SK-N-SH (cell line): ENCODE measurements around the gene ZNF410. TPM values are rescaled to one million over a fixed set of nuclear protein-coding genes. Genes with fewer than 3 reads are reported as not detected.

Experiments used
- CTCF ChIA-PET: fragments of 300-600, 350-600 bp; formaldehyde crosslinking; extraction: SDS; loops from one replicate; lab custom pipeline; 2021; lab: Yijun Ruan, JAX
- POLR2A ChIA-PET: fragments of 350-600 bp; sonication (Branson Sonifier 250); formaldehyde crosslinking; extraction: SDS; loops from one replicate; lab custom pipeline; 2020; ENCODE audit warnings: antibody characterized with exemption, inconsistent platforms; lab: Yijun Ruan, JAX
- DNase-seq: peaks from one replicate; pipeline ENCODE4 v3.0.0; 2012
- H2AFZ ChIP-seq: fragments of 200-600 bp; sonication (generic); 2 replicates; pipeline ENCODE4 v1.8.1; 2016; ENCODE audit warnings: antibody characterized with exemption, mild to moderate bottlenecking, low read depth
- H3F3A ChIP-seq: fragments of 200-600 bp; sonication (generic); replicated peaks from 2 replicates; pipeline ENCODE3; 2016; ENCODE audit warnings: antibody characterized with exemption, mild to moderate bottlenecking; ENCODE audit not compliant: insufficient read depth
- H3K27ac ChIP-seq, 2 experiments: fragments of 200-500 bp in 1 of 2; fragments of 200-600 bp in 1 of 2; sonication (Bioruptor generic) in 1 of 2; sonication (generic), shearing (Covaris generic) in 1 of 2; 2 replicates each; pipeline versions ENCODE4 v1.5.1 to v1.6.1; 2014 to 2016; ENCODE audit warnings: low read depth in 2 of 2, inconsistent platforms in 1 of 2, low read length in 1 of 2, mild to moderate bottlenecking in 1 of 2, mixed read lengths in 1 of 2
- H3K27me3 ChIP-seq: fragments of 200-600 bp; sonication (generic), shearing (Covaris generic); 2 replicates; pipeline ENCODE4 v1.6.1; 2016; ENCODE audit warnings: mixed run types; ENCODE audit not compliant: insufficient read depth
- H3K36me3 ChIP-seq, 2 experiments: fragments of 200-500 bp in 1 of 2; fragments of 200-600 bp in 1 of 2; sonication (Bioruptor generic) in 1 of 2; sonication (generic) in 1 of 2; replicated peaks in 1 of 2; 2 replicates each; pipeline versions ENCODE3 to v1.5.1; 2014 to 2016; ENCODE audit warnings: low read length in 1 of 2, mild to moderate bottlenecking in 1 of 2; ENCODE audit not compliant: insufficient read depth in 2 of 2, control insufficient read depth in 1 of 2
- H3K4me1 ChIP-seq, 2 experiments: fragments of 200-500 bp in 1 of 2; fragments of 200-600 bp in 1 of 2; sonication (Bioruptor generic) in 1 of 2; sonication (generic), shearing (Covaris generic) in 1 of 2; 2 replicates each; pipeline versions ENCODE4 v1.5.1 to v1.6.1; 2014 to 2016; ENCODE audit warnings: low read depth in 1 of 2, low read length in 1 of 2, mixed run types in 1 of 2; ENCODE audit not compliant: insufficient read depth in 2 of 2, control insufficient read depth in 1 of 2
- H3K4me2 ChIP-seq: fragments of 200-600 bp; sonication (generic), shearing (Covaris generic); 2 replicates; pipeline ENCODE4 v1.6.1; 2017; ENCODE audit warnings: mixed run types
- H3K4me3 ChIP-seq, 2 experiments: fragments of 200-500 bp in 1 of 2; fragments of 200-600 bp in 1 of 2; sonication (Bioruptor generic) in 1 of 2; sonication (generic), shearing (Covaris generic) in 1 of 2; 2 replicates each; pipeline versions ENCODE4 v1.5.1 to v1.8.1; 2014 to 2016; ENCODE audit warnings: low read depth in 2 of 2, inconsistent platforms in 1 of 2, low read length in 1 of 2, mild to moderate bottlenecking in 1 of 2, mixed read lengths in 1 of 2, moderate library complexity in 1 of 2
- H3K79me2 ChIP-seq: fragments of 200-600 bp; sonication (generic); 2 replicates; pipeline ENCODE4 v1.8.1; 2017; ENCODE audit warnings: mild to moderate bottlenecking; ENCODE audit not compliant: insufficient read depth
- H3K9ac ChIP-seq: fragments of 200-600 bp; sonication (generic); 2 replicates; pipeline ENCODE4 v1.6.1; 2017; ENCODE audit warnings: mixed run types
- H3K9me2 ChIP-seq: fragments of 200-600 bp; sonication (generic); 2 replicates; pipeline ENCODE4 v1.6.1; 2017; ENCODE audit warnings: mixed run types
- H3K9me3 ChIP-seq: fragments of 200-600 bp; sonication (generic); 2 replicates; pipeline ENCODE4 v1.6.1; 2017; ENCODE audit warnings: mixed run types, mild to moderate bottlenecking, moderate library complexity
- H4K20me1 ChIP-seq: fragments of 200-600 bp; sonication (generic); 2 replicates; pipeline ENCODE4 v1.6.1; 2017; ENCODE audit warnings: mild to moderate bottlenecking, mixed run types; ENCODE audit not compliant: insufficient read depth
- CHD2 ChIP-seq: fragments of 150-350 bp; IDR thresholded peaks from 2 replicates; pipeline ENCODE4 v1.6.1; 2018; ENCODE audit warnings: low read length; ENCODE audit not compliant: partially characterized antibody
- ELF1 ChIP-seq: IDR thresholded peaks from 2 replicates; pipeline ENCODE4 v1.4.0; 2012
- EZH2phosphoT487 ChIP-seq: fragments of 200-600 bp; sonication (generic); IDR thresholded peaks from 2 replicates; pipeline ENCODE4 v1.6.1; 2017; ENCODE audit warnings: low read depth, mixed run types, mild to moderate bottlenecking, antibody characterized with exemption, moderate library complexity, borderline replicate concordance
- GATA2 ChIP-seq: sonication (generic); formaldehyde crosslinking; IDR thresholded peaks from 2 replicates; pipeline ENCODE4 v1.5.0; 2020; ENCODE audit warnings: mild to moderate bottlenecking, missing genetic modification reagents
- NFIC ChIP-seq: IDR thresholded peaks from 2 replicates; pipeline ENCODE4 v1.4.0; 2012; ENCODE audit warnings: borderline replicate concordance
- NRF1 ChIP-seq: IDR thresholded peaks from 2 replicates; pipeline ENCODE4 v1.6.1; 2012; ENCODE audit warnings: low read depth, mild to moderate bottlenecking, low read length
- RCOR1 ChIP-seq: fragments of 150-350 bp; IDR thresholded peaks from 2 replicates; pipeline ENCODE4 v1.6.1; 2017; ENCODE audit warnings: antibody characterized with exemption, low read length
- REST ChIP-seq: IDR thresholded peaks from 2 replicates; pipeline ENCODE4 v1.6.1; 2012; ENCODE audit warnings: mild to moderate bottlenecking, low read depth, low read length, moderate library complexity
- RXRA ChIP-seq: IDR thresholded peaks from 2 replicates; pipeline ENCODE4 v1.4.0; 2012; ENCODE audit warnings: low read depth, mild to moderate bottlenecking, borderline replicate concordance
- SIN3A ChIP-seq: IDR thresholded peaks from 2 replicates; pipeline ENCODE4 v1.6.1; 2012; ENCODE audit warnings: low read depth, mild to moderate bottlenecking, low read length, moderate library complexity, borderline replicate concordance
- TCF12 ChIP-seq: IDR thresholded peaks from 2 replicates; pipeline ENCODE4 v1.4.0; 2012
- USF1 ChIP-seq: IDR thresholded peaks from 2 replicates; pipeline ENCODE4 v1.4.0; 2012; ENCODE audit warnings: low read depth, borderline replicate concordance
- ZBTB33 ChIP-seq: IDR thresholded peaks from 2 replicates; pipeline ENCODE4 v1.4.0; 2012; ENCODE audit warnings: low read depth, borderline replicate concordance
- WGBS: methylation state at CpG from one replicate; pipeline ENCODE4 v1.1.6; 2017; ENCODE audit warnings: low lambda C conversion rate; 5-methylcytosine and 5-hydroxymethylcytosine counted together
- polyA plus RNA-seq, 3 experiments: library from polyadenylated mRNA; depleted of rRNA; stranded (reverse); fragments of >200 nt; gene quantifications; 2 replicates each; pipeline ENCODE4 v1.2.3, GENCODE V29; 2012

The ZNF410 gene
- polyA plus RNA-seq, 1 of the 3 experiments (the other 2 are of a cell fraction) = 22.8 TPM

GRCh38 chr14:73958591-73958990 is 71.9 kb downstream of the ZNF410 start:
- Histone ChIP-seq H3K4me1 (no peaks in the 10 kb centered on the region), H3K27me3 (no peaks in the 10 kb centered on the region)
- TF ChIP-seq USF1 (no peak), GATA2 (CRISPR knock-in tag) (no peak), EZH2phosphoT487 (no peak), CHD2 (no peak), ELF1 (no peak), NRF1 (no peak), NFIC (no peak), ZBTB33 (no peak), RXRA (no peak), RCOR1 (no peak)
- TF ChIP-seq, all 33 proteins: peak for 0
- Histone ChIP-seq H3K9ac (no peak overlapping the region), H3K9me2 (no peaks in the 10 kb centered on the region), H3K9me3 (no peaks in the 10 kb centered on the region), H3K4me3 (no peak overlapping the region), H3F3A (peaks cover 5% of the 10 kb centered on the region), H4K20me1 (no peaks in the 10 kb centered on the region), H2AFZ (no peak overlapping the region), H3K27ac (no peak overlapping the region), H3K4me2 (no peak overlapping the region), H3K79me2 (peaks cover 2% of the 10 kb centered on the region; the same call in 1 of the 2 replicates), H3K36me3 (peaks cover 70 to 71% of the 10 kb centered on the region in 2 experiments)
- CTCF ChIA-PET = no interaction called here
- DNase-seq = no peak
- POLR2A ChIA-PET = no interaction called here

- Histone ChIP-seq H3F3A (peaks cover 5% of the 10 kb centered on the region), H3K4me2 (no peak overlapping the region), H3K9ac (no peak overlapping the region), H4K20me1 (no peaks in the 10 kb centered on the region), H3K4me3 (no peak overlapping the region), H3K4me1 (no peaks in the 10 kb centered on the region), H2AFZ (no peak overlapping the region), H3K27me3 (no peaks in the 10 kb centered on the region), H3K27ac (no peak overlapping the region), H3K9me2 (no peaks in the 10 kb centered on the region), H3K36me3 (peaks cover 64% of the 10 kb centered on the region in 2 experiments), H3K79me2 (no peaks in the 10 kb centered on the region), H3K9me3 (no peaks in the 10 kb centered on the region)
- no peak for TF ChIP-seq SIN3A
- TF ChIP-seq TCF12 = no peak
- TF ChIP-seq REST = no peak
- WGBS = 91% methylated on average over 8 of the region's 12 CpGs
- no peak for DNase-seq
- POLR2A ChIA-PET = no interaction called here
- CTCF ChIA-PET = interaction anchor here (2.3 kb wide), 1 partner anchor 10 kb away, joined by 7 read pairs; no protein-coding TSS in a partner anchor
These were observed 74.5 kb downstream of the ZNF410 start for GRCh38 chr14:73961192-73961591.
